ENCODE measurements around the gene UBE2J2. TPM values are rescaled to one million over a fixed set of nuclear protein-coding genes. Genes with fewer than 3 reads are reported as not detected.

Gene UBE2J2
- total and polyA plus RNA-seq, 2 donors (not counting 3 experiments of a cell fraction or from before 2014, with no cell fraction given), result 60.7 to 80.7 TPM

DNA sequence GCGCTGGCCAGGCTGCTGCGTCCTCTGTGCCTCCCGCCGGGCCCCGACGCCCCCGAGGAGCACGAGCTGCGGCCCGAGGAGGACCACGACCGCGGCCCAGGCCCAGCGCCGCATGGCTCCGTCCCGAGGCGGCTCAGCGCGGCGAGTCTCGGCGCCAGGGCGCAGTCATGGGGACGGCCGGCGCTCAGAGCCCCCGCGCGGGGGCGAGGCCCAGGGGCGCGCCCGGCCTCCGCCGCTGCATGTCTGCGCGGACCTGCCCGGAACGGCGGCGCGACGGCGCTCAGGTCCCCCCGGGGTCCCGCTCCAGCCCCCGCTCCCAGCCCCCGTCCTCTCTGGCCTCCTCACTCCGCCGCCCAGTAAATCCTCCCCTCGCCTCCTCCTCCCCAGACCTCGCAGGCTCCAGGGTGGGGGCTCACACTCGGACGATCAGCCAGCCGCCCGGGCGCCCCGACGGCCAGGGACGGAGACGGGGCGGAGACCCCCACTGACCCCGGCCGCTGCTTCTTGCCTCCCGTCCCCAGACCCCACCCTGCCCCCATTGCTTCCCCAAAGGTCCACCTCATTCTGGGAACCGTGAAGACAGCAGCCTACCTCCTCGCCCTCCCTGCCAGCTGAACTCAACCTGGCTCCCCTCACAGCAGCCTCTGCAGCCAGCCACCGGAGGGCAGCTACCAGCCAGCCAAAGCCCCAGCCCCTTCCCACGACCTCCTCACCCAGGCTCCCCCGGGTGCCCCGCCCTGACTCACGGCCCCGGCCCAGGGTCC, 26.9 kb downstream of the UBE2J2 start, which contains the start of gene C1QTNF12:
C1QTNF12 (minus strand) TSS at position 146 of the 764 bp plus-strand sequence; CDS start at position 114, 32 bp downstream.
- H3K9me3 ChIP-seq (replicated peaks; ENCODE audit: control insufficient read depth, insufficient read depth, low read length), result no peaks in the 10 kb centered on the region
- H3K9ac ChIP-seq (replicated peaks; ENCODE audit: extremely low read depth, insufficient read depth, low read length), result no peak within 1 kb of the TSS
- no peak within 1 kb of the TSS for H3K27ac ChIP-seq (ENCODE audit: insufficient read depth, low read depth, low read length)
- FAIRE-seq, result no peak
- H4K20me1 ChIP-seq (replicated peaks; ENCODE audit: control insufficient read depth, extremely low read depth, insufficient read depth, low read length), result no peaks in the 10 kb centered on the region
- DNase-seq (ENCODE audit: low read depth, low spot score), result no peak
- H3K36me3 ChIP-seq (ENCODE audit: control insufficient read depth in 2 of 2, extremely low read depth in 1 of 2, insufficient read depth in 2 of 2, low read length in 2 of 2), result no peaks in the 10 kb centered on the region
- intact Hi-C loops (cut with micrococcal nuclease) (loop anchor here (2.0 to 5.0 kb wide), 2 partner anchors 26 to 124 kb away; partner anchors contain the start of gene UBE2J2), dilution Hi-C loops (cut with MboI; ENCODE audit: extremely low pct_ligation_motif_present, low sequenced_read_pairs) (no loop called here)
- H3K79me2 ChIP-seq (ENCODE audit: control insufficient read depth, insufficient read depth, low read length), result no peaks in the 10 kb centered on the region
- ChIA-PET POLR2A (no interaction called here), CTCF (interaction anchor here (1.1 kb wide), 1 partner anchor 125 kb away, joined by 4 read pairs; no protein-coding TSS in a partner anchor)
- TF ChIP-seq JUN (IDR thresholded peaks at IDR 0.05; ENCODE audit: borderline replicate concordance, insufficient read depth, insufficient read length, low read depth) (no peak), GATA2 (IDR thresholded peaks at IDR 0.05; ENCODE audit: insufficient read depth, insufficient read length, low read depth, low read length) (no peak), POLR2A (IDR thresholded peaks at IDR 0.05; ENCODE audit: low read depth, low read length) (no peak), FOS (IDR thresholded peaks at IDR 0.05; ENCODE audit: borderline replicate concordance, insufficient read depth, low read length) (no peak), EZH2 (IDR thresholded peaks at IDR 0.05; ENCODE audit: borderline replicate concordance, low read depth, low read length, severe bottlenecking) (peak; percentile 87), POLR2AphosphoS5 (IDR thresholded peaks at IDR 0.05; ENCODE audit: insufficient read depth, low read depth, low read length) (no peak), MYC (IDR thresholded peaks at IDR 0.05; ENCODE audit: low read depth, low read length) (no peak)
- TF ChIP-seq, protein P1, sequence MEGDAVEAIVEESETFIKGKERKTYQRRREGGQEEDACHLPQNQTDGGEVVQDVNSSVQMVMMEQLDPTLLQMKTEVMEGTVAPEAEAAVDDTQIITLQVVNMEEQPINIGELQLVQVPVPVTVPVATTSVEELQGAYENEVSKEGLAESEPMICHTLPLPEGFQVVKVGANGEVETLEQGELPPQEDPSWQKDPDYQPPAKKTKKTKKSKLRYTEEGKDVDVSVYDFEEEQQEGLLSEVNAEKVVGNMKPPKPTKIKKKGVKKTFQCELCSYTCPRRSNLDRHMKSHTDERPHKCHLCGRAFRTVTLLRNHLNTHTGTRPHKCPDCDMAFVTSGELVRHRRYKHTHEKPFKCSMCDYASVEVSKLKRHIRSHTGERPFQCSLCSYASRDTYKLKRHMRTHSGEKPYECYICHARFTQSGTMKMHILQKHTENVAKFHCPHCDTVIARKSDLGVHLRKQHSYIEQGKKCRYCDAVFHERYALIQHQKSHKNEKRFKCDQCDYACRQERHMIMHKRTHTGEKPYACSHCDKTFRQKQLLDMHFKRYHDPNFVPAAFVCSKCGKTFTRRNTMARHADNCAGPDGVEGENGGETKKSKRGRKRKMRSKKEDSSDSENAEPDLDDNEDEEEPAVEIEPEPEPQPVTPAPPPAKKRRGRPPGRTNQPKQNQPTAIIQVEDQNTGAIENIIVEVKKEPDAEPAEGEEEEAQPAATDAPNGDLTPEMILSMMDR (IDR thresholded peaks at IDR 0.05; ENCODE audit: extremely low read depth in 1 of 2, insufficient read depth in 1 of 2, low read depth in 1 of 2, low read length in 2 of 2), result no peak
- TF ChIP-seq, protein P2, sequence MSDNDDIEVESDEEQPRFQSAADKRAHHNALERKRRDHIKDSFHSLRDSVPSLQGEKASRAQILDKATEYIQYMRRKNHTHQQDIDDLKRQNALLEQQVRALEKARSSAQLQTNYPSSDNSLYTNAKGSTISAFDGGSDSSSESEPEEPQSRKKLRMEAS (IDR thresholded peaks at IDR 0.05; ENCODE audit: insufficient read depth, insufficient read length), result no peak
- H3K9me1 ChIP-seq (replicated peaks; ENCODE audit: control insufficient read depth, extremely low read depth, insufficient read depth, low read length), result no peaks in the 10 kb centered on the region
- H3K4me2 ChIP-seq (ENCODE audit: insufficient read depth, low read length), result no peak within 1 kb of the TSS
- H3K4me3 ChIP-seq (replicated peaks in 1 of 3; ENCODE audit: insufficient read depth in 1 of 3, low read depth in 1 of 3, low read length in 3 of 3), result no peak within 1 kb of the TSS
- H3K4me1 ChIP-seq (ENCODE audit: control insufficient read depth, extremely low read depth, insufficient read depth, low read length), result no peaks in the 10 kb centered on the region
- no peak within 1 kb of the TSS for H2AFZ ChIP-seq (ENCODE audit: low read depth, low read length)
- BruUV-seq (replicated peaks), result no TSS peak
- peaks cover 10 to 14% of the 10 kb centered on the region in 2 experiments for H3K27me3 ChIP-seq (ENCODE audit: control insufficient read depth in 2 of 2, insufficient read depth in 2 of 2, low read length in 2 of 2)
